Trophoblast cell (in vitro differentiated cells and primary cell): ENCODE measurements around the gene PDCD6IP.
A peak's percentile ranks its signal among the peaks of the same experiment; 100 is the strongest.

Experiments used
- DNase-seq, 2 donors: peaks; one replicate each; pipeline ENCODE4 v3.0.0-alpha.2; 2016
- H2AFZ ChIP-seq: 2 replicates; pipeline ENCODE4 v1.6.1; 2013; ENCODE audit warnings: low read length, moderate library complexity, mild to moderate bottlenecking; ENCODE audit not compliant: insufficient read depth, poor library complexity
- H2AK5ac ChIP-seq: 2 replicates; pipeline ENCODE4 v1.6.1; 2013; ENCODE audit warnings: mild to moderate bottlenecking, low read length
- H2BK120ac ChIP-seq: 2 replicates; pipeline ENCODE4 v1.6.1; 2013; ENCODE audit warnings: low read length, mild to moderate bottlenecking, moderate library complexity; ENCODE audit not compliant: insufficient read depth, poor library complexity
- H2BK12ac ChIP-seq: 2 replicates; pipeline ENCODE4 v1.6.1; 2013; ENCODE audit warnings: mild to moderate bottlenecking, low read length, moderate library complexity
- H2BK5ac ChIP-seq: 2 replicates; pipeline ENCODE4 v1.6.1; 2013; ENCODE audit warnings: low read length, low read depth, moderate library complexity, mild to moderate bottlenecking; ENCODE audit not compliant: poor library complexity
- H3K14ac ChIP-seq: 2 replicates; pipeline ENCODE4 v1.6.1; 2013; ENCODE audit warnings: mild to moderate bottlenecking, low read length
- H3K18ac ChIP-seq: 2 replicates; pipeline ENCODE4 v1.6.1; 2013; ENCODE audit warnings: mild to moderate bottlenecking, low read length
- H3K23ac ChIP-seq: 2 replicates; pipeline ENCODE4 v1.6.1; 2013; ENCODE audit warnings: low read length
- H3K27ac ChIP-seq: 2 replicates; pipeline ENCODE4 v1.5.1; 2013; ENCODE audit warnings: low read depth, mild to moderate bottlenecking, inconsistent platforms, low read length, moderate library complexity
- H3K27me3 ChIP-seq: 2 replicates; pipeline ENCODE4 v1.6.1; 2013; ENCODE audit warnings: inconsistent platforms, mild to moderate bottlenecking, low read length, moderate library complexity; ENCODE audit not compliant: insufficient read depth
- H3K36me3 ChIP-seq, 2 experiments: 1 replicate in 1 of 2; 2 replicates in 1 of 2; pipeline ENCODE4 v1.6.1; 2013; ENCODE audit warnings: low read length in 2 of 2, mild to moderate bottlenecking in 2 of 2, moderate library complexity in 1 of 2; ENCODE audit not compliant: insufficient read depth in 2 of 2, control insufficient read depth in 1 of 2
- H3K4ac ChIP-seq: 2 replicates; pipeline ENCODE4 v1.6.1; 2013; ENCODE audit warnings: low read depth, mild to moderate bottlenecking, low read length, moderate library complexity
- H3K4me1 ChIP-seq, 2 experiments: 1 replicate in 1 of 2; 2 replicates in 1 of 2; pipeline ENCODE4 v1.6.1; 2013; ENCODE audit warnings: low read length in 2 of 2, mild to moderate bottlenecking in 2 of 2, moderate library complexity in 1 of 2; ENCODE audit not compliant: insufficient read depth in 2 of 2, control insufficient read depth in 1 of 2
- H3K4me2 ChIP-seq: 2 replicates; pipeline ENCODE4 v1.6.1; 2013; ENCODE audit warnings: inconsistent platforms, mild to moderate bottlenecking, low read length, moderate library complexity
- H3K4me3 ChIP-seq: 2 replicates; pipeline ENCODE4 v1.5.1; 2013; ENCODE audit warnings: mild to moderate bottlenecking, low read depth, low read length, inconsistent platforms
- H3K79me1 ChIP-seq: one replicate; pipeline ENCODE4 v1.6.1; 2013; ENCODE audit warnings: low read length
- H3K79me2 ChIP-seq: 2 replicates; pipeline ENCODE4 v1.6.1; 2013; ENCODE audit warnings: low read length, mild to moderate bottlenecking; ENCODE audit not compliant: control insufficient read depth, insufficient read depth, poor library complexity
- H3K9ac ChIP-seq: 2 replicates; pipeline ENCODE4 v1.6.1; 2013; ENCODE audit warnings: mild to moderate bottlenecking, low read length
- H3K9me3 ChIP-seq: 2 replicates; pipeline ENCODE4 v1.6.1; 2013; ENCODE audit warnings: low read depth, mild to moderate bottlenecking, control low read depth, inconsistent platforms, low read length; ENCODE audit not compliant: insufficient read depth
- H4K12ac ChIP-seq: 2 replicates; pipeline ENCODE4 v1.6.1; 2013; ENCODE audit warnings: low read depth, mild to moderate bottlenecking, low read length, moderate library complexity
- H4K8ac ChIP-seq: 2 replicates; pipeline ENCODE4 v1.6.1; 2013; ENCODE audit warnings: low read depth, mild to moderate bottlenecking, low read length, moderate library complexity
- H4K91ac ChIP-seq: one replicate; pipeline ENCODE4 v1.6.1; 2013; ENCODE audit warnings: low read depth, mild to moderate bottlenecking, low read length, moderate library complexity
- WGBS: extraction: QIAGEN DNeasy Blood & Tissue Kit; methylation state at CpG from one replicate; pipeline ENCODE4 v1.1.7; 2013; ENCODE audit warnings: missing lambda C conversion rate; ENCODE audit not compliant: insufficient read length, insufficient coverage; ENCODE audit errors: extremely low coverage; 5-methylcytosine and 5-hydroxymethylcytosine counted together

PDCD6IP gene

DNA sequence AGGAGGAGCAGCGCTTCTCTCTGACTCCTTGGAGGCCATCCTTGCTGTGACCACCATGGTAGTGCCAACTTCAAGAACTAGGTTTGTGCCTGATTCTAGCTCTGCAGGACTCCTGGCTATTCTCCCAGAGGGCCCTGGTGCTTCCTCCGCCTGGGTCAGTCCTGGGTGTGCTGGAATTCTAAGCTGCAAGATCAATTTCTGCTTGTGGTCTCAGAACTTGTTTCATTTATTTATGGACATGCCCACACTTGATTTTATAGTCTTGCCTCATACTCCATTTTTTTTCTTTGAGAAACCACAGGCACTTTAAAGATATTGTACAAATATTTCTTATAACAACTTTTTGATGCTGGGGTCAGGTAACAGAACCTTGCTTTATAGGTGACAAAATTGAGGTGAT lies 87.6 kb downstream of the PDCD6IP start:
- Histone ChIP-seq H3K14ac (no peak overlapping the region), H4K91ac (no peak overlapping the region), H3K4me3 (no peak overlapping the region), H2BK120ac (no peak overlapping the region), H3K79me2 (no peaks in the 10 kb centered on the region), H2AFZ (no peak overlapping the region), H4K8ac (no peak overlapping the region), H3K4me1 (peaks cover 4 to 7% of the 10 kb centered on the region in 2 experiments), H3K4me2 (no peak overlapping the region), H3K36me3 (no peaks in the 10 kb centered on the region), H3K23ac (no peak overlapping the region), H2BK5ac (no peak overlapping the region), H4K12ac (no peak overlapping the region), H3K4ac (no peak overlapping the region), H3K18ac (no peak overlapping the region), H3K27ac (no peak overlapping the region), H3K27me3 (no peaks in the 10 kb centered on the region), H2BK12ac (no peak overlapping the region), H3K79me1 (no peaks in the 10 kb centered on the region), H3K9me3 (no peaks in the 10 kb centered on the region), H3K9ac (no peak overlapping the region), H2AK5ac (no peak overlapping the region)
- DNase-seq = no peak
- WGBS = no CpG with 5 or more reads among the region's 2 CpGs

DNA sequence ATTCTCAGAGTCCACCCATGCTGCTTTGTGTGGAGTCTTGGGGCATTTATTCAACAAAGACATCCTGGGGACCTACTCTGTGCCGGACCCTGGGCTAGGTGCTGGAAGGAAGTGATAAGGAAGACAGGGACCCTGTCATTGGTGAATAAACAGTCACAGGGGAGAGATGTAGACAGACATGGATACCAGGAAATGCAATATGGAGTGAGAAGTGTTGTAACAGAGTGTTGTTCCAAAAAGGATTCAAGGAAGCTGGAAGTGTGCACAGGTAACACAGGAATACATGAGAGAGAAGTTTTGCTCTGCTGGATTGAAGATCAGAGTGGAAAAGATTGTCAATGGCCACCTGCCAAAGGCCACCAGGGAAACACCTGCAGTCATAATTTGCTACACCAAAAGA lies 89.0 kb downstream of the PDCD6IP start:
- Histone ChIP-seq H3K27ac (no peak overlapping the region), H3K4me3 (no peak overlapping the region), H4K91ac (no peak overlapping the region), H3K79me2 (no peaks in the 10 kb centered on the region), H3K9me3 (no peaks in the 10 kb centered on the region), H2BK12ac (no peak overlapping the region), H3K18ac (no peak overlapping the region), H3K4me2 (no peak overlapping the region), H3K79me1 (no peaks in the 10 kb centered on the region), H4K8ac (no peak overlapping the region), H3K4ac (no peak overlapping the region), H2BK120ac (no peak overlapping the region), H3K9ac (no peak overlapping the region), H2AK5ac (no peak overlapping the region), H2BK5ac (no peak overlapping the region), H3K27me3 (no peaks in the 10 kb centered on the region), H4K12ac (no peak overlapping the region), H3K36me3 (no peaks in the 10 kb centered on the region), H3K23ac (no peak overlapping the region), H3K4me1 (no peaks in the 10 kb centered on the region), H3K14ac (no peak overlapping the region), H2AFZ (no peak overlapping the region)
- no peak for DNase-seq
- no CpG with 5 or more reads among the region's 1 CpG for WGBS

DNA sequence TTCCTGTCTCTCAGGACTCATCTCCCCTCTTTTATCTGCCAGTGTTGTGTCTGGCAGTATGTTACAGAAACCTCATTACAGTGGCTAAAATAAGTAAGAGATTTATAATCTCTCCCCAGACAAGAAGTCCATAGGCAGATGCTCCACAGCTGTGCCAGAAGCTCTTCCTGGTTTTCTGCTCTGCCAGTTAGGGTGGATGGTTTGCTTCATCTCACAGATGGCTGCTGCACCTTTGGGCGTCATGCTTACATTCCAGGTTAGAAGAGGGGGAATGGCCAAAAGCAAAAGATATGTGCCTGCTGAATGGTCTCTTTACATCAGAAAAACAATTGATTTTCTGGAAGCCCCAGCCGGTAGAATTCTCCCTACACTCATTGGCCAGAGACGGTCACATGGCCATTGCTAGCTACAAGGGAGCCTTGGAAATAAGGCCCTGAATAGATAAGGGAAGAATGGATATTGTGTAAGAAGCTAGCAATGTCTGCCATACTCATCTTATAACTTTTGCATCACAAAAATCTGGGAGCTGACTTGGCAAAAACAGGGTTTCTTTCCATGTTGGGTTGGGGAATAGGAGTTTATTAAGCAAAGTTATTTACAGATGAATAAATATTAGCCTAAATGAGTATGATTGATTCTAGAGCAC lies 91.1 kb downstream of the PDCD6IP start:
- H3K36me3 ChIP-seq = no peaks in the 10 kb centered on the region
- no peak overlapping the region for H3K18ac ChIP-seq
- no peak overlapping the region for H3K4me3 ChIP-seq
- no CpG with 5 or more reads among the region's 3 CpGs for WGBS
- H4K91ac ChIP-seq = no peak overlapping the region
- H2AFZ ChIP-seq = no peak overlapping the region
- peak in 1 of 2 donors; percentile 49 for DNase-seq
- peaks cover 2% of the 10 kb centered on the region for H3K79me1 ChIP-seq
- no peak overlapping the region for H3K9ac ChIP-seq
- H3K27me3 ChIP-seq = no peaks in the 10 kb centered on the region
- peaks cover 5% of the 10 kb centered on the region in 2 experiments for H3K4me1 ChIP-seq
- no peak overlapping the region for H2BK12ac ChIP-seq
- H3K9me3 ChIP-seq = no peaks in the 10 kb centered on the region
- no peaks in the 10 kb centered on the region for H3K79me2 ChIP-seq
- no peak overlapping the region for H3K23ac ChIP-seq
- no peak overlapping the region for H2BK5ac ChIP-seq
- no peak overlapping the region for H3K4ac ChIP-seq
- H3K4me2 ChIP-seq = no peak overlapping the region
- H4K12ac ChIP-seq = no peak overlapping the region
- no peak overlapping the region for H3K27ac ChIP-seq
- no peak overlapping the region for H4K8ac ChIP-seq
- no peak overlapping the region for H2BK120ac ChIP-seq
- H2AK5ac ChIP-seq = no peak overlapping the region
- H3K14ac ChIP-seq = no peak overlapping the region

DNA sequence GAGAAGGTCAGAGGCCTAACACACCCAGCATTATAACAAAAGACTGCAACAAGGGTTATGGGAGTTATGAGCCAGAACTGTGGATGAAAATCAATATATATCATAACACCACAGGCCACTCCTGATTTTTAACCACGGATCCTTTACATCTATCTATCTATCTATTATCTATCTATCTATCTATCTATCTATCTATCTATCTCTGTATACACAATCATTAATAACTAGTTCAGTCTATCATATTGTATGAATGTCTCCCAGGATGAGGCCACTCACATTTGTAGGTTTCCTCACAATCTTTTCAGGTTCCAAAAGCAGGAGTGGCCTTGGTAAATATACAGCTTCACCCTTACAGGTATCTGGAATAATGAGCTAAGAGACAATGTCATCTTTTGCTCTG lies 94.2 kb downstream of the PDCD6IP start:
- Histone ChIP-seq H3K23ac (no peak overlapping the region), H3K18ac (no peak overlapping the region), H2AK5ac (no peak overlapping the region), H3K4me2 (no peak overlapping the region), H3K9me3 (no peaks in the 10 kb centered on the region), H4K8ac (no peak overlapping the region), H3K36me3 (no peaks in the 10 kb centered on the region), H3K4me1 (peaks cover 7 to 11% of the 10 kb centered on the region in 2 experiments), H3K79me1 (peaks cover 3% of the 10 kb centered on the region), H3K9ac (no peak overlapping the region), H3K4ac (no peak overlapping the region), H4K91ac (no peak overlapping the region), H4K12ac (no peak overlapping the region), H3K4me3 (no peak overlapping the region), H3K79me2 (no peaks in the 10 kb centered on the region), H2AFZ (no peak overlapping the region), H3K27me3 (no peaks in the 10 kb centered on the region), H2BK12ac (no peak overlapping the region), H3K27ac (no peak overlapping the region), H2BK5ac (no peak overlapping the region), H2BK120ac (no peak overlapping the region), H3K14ac (no peak overlapping the region)
- WGBS = no CpG with 5 or more reads among the region's 1 CpG
- no peak for DNase-seq
